ENCODE measurements around the gene KLK13.

KLK13 gene

GRCh38 chr19:51006406-51006805 lies 58.5 kb downstream of the KLK13 start:
- 64% methylated on average over 8 of the region's 8 CpGs for WGBS (ENCODE audit: insufficient coverage)
- DNase-seq, result no peak
- Histone ChIP-seq H3K9me3 (ENCODE audit: control extremely low read depth in 1 of 5, control insufficient read depth in 4 of 5, insufficient read depth in 2 of 5, low read depth in 1 of 5, low read length in 4 of 5) (no peaks in the 10 kb centered on the region), H3K27ac (ENCODE audit: insufficient read depth in 1 of 2, low read depth in 1 of 2, low read length in 2 of 2, poor library complexity in 1 of 2, severe bottlenecking in 2 of 2) (no peak overlapping the region), H3K27me3 (replicated peaks in 2 of 5; ENCODE audit: control insufficient read depth in 4 of 5, insufficient read depth in 5 of 5, low read length in 4 of 5) (peaks cover 0 to 79% (median 14%) of the 10 kb centered on the region in 5 experiments), H3K36me3 (ENCODE audit: control insufficient read depth in 4 of 4, insufficient read depth in 4 of 4, low read length in 3 of 4) (no peaks in the 10 kb centered on the region), H3K4me1 (ENCODE audit: control extremely low read depth in 1 of 4, control insufficient read depth in 4 of 4, insufficient read depth in 4 of 4, low read length in 3 of 4) (no peaks in the 10 kb centered on the region), H3K4me3 (ENCODE audit: control insufficient read depth in 1 of 7, extremely low read depth in 1 of 7, insufficient read depth in 4 of 7, low read depth in 2 of 7, low read length in 6 of 7) (no peak overlapping the region)
- POLR2A ChIA-PET, result no interaction called here
- CTCF ChIA-PET, result no interaction called here

Data from common myeloid progenitor, CD34-positive (primary cell).